Neural progenitor cell (in vitro differentiated cells): ENCODE measurements around the gene NT5DC2.

ENCODE experiments used
- CTCF ChIP-seq: fragments of 200-600 bp; sonication (generic); IDR thresholded peaks from 2 replicates; pipeline ENCODE4 v1.5.1; 2017; ENCODE audit warnings: antibody characterized with exemption, mild to moderate bottlenecking
- EZH2 ChIP-seq: fragments of 200-600 bp; sonication (generic); IDR thresholded peaks from 2 replicates; pipeline ENCODE4 v1.6.1; 2017; ENCODE audit warnings: antibody characterized with exemption, mild to moderate bottlenecking, moderate library complexity
- EZH2phosphoT487 ChIP-seq: fragments of 200-600 bp; sonication (generic); IDR thresholded peaks from 2 replicates; pipeline ENCODE4 v1.6.1; 2017; ENCODE audit warnings: antibody characterized with exemption

GRCh38 chr3:52480768-52481715 lies 52.6 kb downstream of the NT5DC2 start:
- no peak for TF ChIP-seq CTCF
- TF ChIP-seq EZH2phosphoT487: no peak
- TF ChIP-seq EZH2: no peak
